Spleen (tissue), 11 donors: Measurements from ENCODE around the gene ZDHHC7. TPM values are rescaled to one million over a fixed set of nuclear protein-coding genes. Genes with fewer than 3 reads are reported as not detected.
"Not testable (repeated sequence)": the region's sequence is repeated elsewhere in the genome, so short reads cannot be mapped to it uniquely, and the experiment has no call there.

Source experiments
- DNase-seq: peaks from one replicate; pipeline ENCODE4 v3.0.0-alpha.2; 2020
- H3K27ac ChIP-seq, 8 donors: fragments of 200-600 bp; sonication (generic) in 7 of 8; 1 replicate in 4 of 8; 2 replicates in 4 of 8; pipeline versions ENCODE4 v1.5.0 to v1.8.0; 2016 to 2021; ENCODE audit warnings: inconsistent platforms in 4 of 8, mild to moderate bottlenecking in 4 of 8, moderate library complexity in 1 of 8
- H3K27me3 ChIP-seq, 7 donors: fragments of 200-600 bp; sonication (generic) in 6 of 7; replicated peaks in 1 of 7; 1 replicate in 4 of 7; 2 replicates in 3 of 7; pipeline versions ENCODE4 v1.5.0 to v1.8.0; 2016 to 2021; ENCODE audit warnings: inconsistent platforms in 3 of 7, mild to moderate bottlenecking in 1 of 7
- H3K36me3 ChIP-seq, 6 donors: fragments of 200-600 bp; sonication (generic) in 5 of 6; 1 replicate in 4 of 6; 2 replicates in 2 of 6; pipeline versions ENCODE4 v1.5.0 to v1.8.0; 2016 to 2021; ENCODE audit warnings: inconsistent platforms in 2 of 6
- H3K4me1 ChIP-seq, 6 donors: fragments of 200-600 bp; sonication (generic) in 5 of 6; 1 replicate in 3 of 6; 2 replicates in 3 of 6; pipeline versions ENCODE4 v1.5.0 to v1.8.0; 2016 to 2021; ENCODE audit warnings: inconsistent platforms in 3 of 6
- H3K4me3 ChIP-seq, 8 donors: fragments of 200-600 bp; sonication (generic) in 7 of 8; 1 replicate in 4 of 8; 2 replicates in 4 of 8; pipeline versions ENCODE4 v1.5.0 to v1.8.0; 2016 to 2021; ENCODE audit warnings: inconsistent platforms in 4 of 8, mild to moderate bottlenecking in 4 of 8, moderate library complexity in 2 of 8
- H3K9me3 ChIP-seq, 8 donors: fragments of 200-600 bp; sonication (generic) in 7 of 8; 1 replicate in 4 of 8; 2 replicates in 4 of 8; pipeline versions ENCODE4 v1.5.0 to v1.8.0; 2016 to 2021; ENCODE audit warnings: inconsistent platforms in 4 of 8
- CTCF ChIP-seq, 11 experiments: fragments of 200-600 bp in 7 of 11; fragments of 450-650 bp in 4 of 11; sonication (generic) in 4 of 11; IDR thresholded peaks in 8 of 11; conservative IDR thresholded peaks in 3 of 11; 1 replicate in 7 of 11; 2 replicates in 4 of 11; pipeline versions ENCODE4 v1.4.0 to v1.8.0; 2016 to 2021; ENCODE audit warnings: antibody characterized with exemption in 11 of 11, inconsistent platforms in 4 of 11, mild to moderate bottlenecking in 1 of 11
- POLR2A ChIP-seq, 3 donors: fragments of 450-650 bp; IDR thresholded peaks; one replicate each; pipeline ENCODE4 v1.5.1; 2017; ENCODE audit warnings: antibody characterized with exemption in 3 of 3, mild to moderate bottlenecking in 1 of 3
- POLR2AphosphoS5 ChIP-seq, 3 donors: sonication (generic); formaldehyde crosslinking; IDR thresholded peaks; one replicate each; pipeline ENCODE4 v1.5.1; 2017; ENCODE audit warnings: antibody characterized with exemption in 3 of 3
- WGBS, 5 donors: extraction: QIAGEN DNeasy Blood & Tissue Kit in 3 of 5; methylation state at CpG; one replicate each; pipeline versions ENCODE4 v1.1.5 to v1.1.7; 2013 to 2018; 5-methylcytosine and 5-hydroxymethylcytosine counted together
- intact Hi-C: fragments of 100-400 bp; cut with DNase I; formaldehyde crosslinking; loops from one replicate; pipeline ENCODE4 v1.15.0; 2023; ENCODE audit warnings: low total_unique reads
- polyA plus RNA-seq, 3 donors: library from polyadenylated mRNA; stranded (reverse); fragments of 200-250 nt; gene quantifications; one replicate each; pipeline ENCODE4 v1.2.1, GENCODE V29; 2013
- total RNA-seq, 7 donors: library from RNA; depleted of rRNA in 3 of 7; stranded (reverse); fragments of >200 nt in 3 of 7; fragmentation: NEBNext Ultra II Directional in 4 of 7; extraction: Animal tissue kit (Norgen Biotek cat#: 25700) in 4 of 7; gene quantifications; one replicate each; pipeline versions ENCODE4 v1.1.0 to v1.2.1, GENCODE V29; 2016 to 2021
- donor health status: healthy with polysubstance abuse.
- donor health status: DM: no; HTN: no; CAD: no; lungs with moderate emphysema.
- donor health status: DM: no; HTN: no; CAD: no.
- donor health status: Bipolar disorder and iron deficiency.
- donor health status: healthy.
- donor health status: DM: no; HTN: no; CAD: no.
- donor health status: DM: yes; HTN: yes; CAD: no.

ZDHHC7 gene
- total and polyA plus RNA-seq, 10 donors = 10.3 to 87.1 (median 49.4) TPM

- intact Hi-C loops = no loop called here
- no peaks in the 10 kb centered on the region for H3K27me3 ChIP-seq
- peaks cover 0 to 74% (median under 1%) of the 10 kb centered on the region in 6 donors for H3K36me3 ChIP-seq
- H3K4me3 ChIP-seq = no peak overlapping the region
- peaks cover 0 to 42% (median 2%) of the 10 kb centered on the region in 6 donors for H3K4me1 ChIP-seq
- peak overlapping the region in 1 of 8 donors; percentile 46 for H3K27ac ChIP-seq
- DNase-seq = no peak
- no peaks in the 10 kb centered on the region for H3K9me3 ChIP-seq
- no peak for TF ChIP-seq POLR2AphosphoS5 (IDR thresholded peaks at IDR 0.05)
- no peak for TF ChIP-seq POLR2A (IDR thresholded peaks at IDR 0.05)
- no peak for TF ChIP-seq CTCF (IDR thresholded peaks at IDR 0.05 in 8 of 11, conservative IDR thresholded peaks at IDR 0.05 in 3 of 11)
- WGBS, 5 donors = 86 to 95% (median 93%) methylated on average over 7 of the region's 7 CpGs
These were observed 25.7 kb upstream of the ZDHHC7 start for GRCh38 chr16:85037050-85037410.

GRCh38 chr16:85036236-85037049, 25.1 kb upstream of the ZDHHC7 start:
- intact Hi-C loops = no loop called here
- Histone ChIP-seq H3K4me3 (no peak overlapping the region), H3K27me3 (no peaks in the 10 kb centered on the region), H3K36me3 (peaks cover 0 to 77% (median 3%) of the 10 kb centered on the region in 6 donors), H3K27ac (peak overlapping the region in 1 of 8 donors; percentile 46), H3K4me1 (peaks cover 0 to 43% (median 2%) of the 10 kb centered on the region in 6 donors), H3K9me3 (no peaks in the 10 kb centered on the region)
- no peak for DNase-seq
- 62 to 85% (median 71%) methylated on average over 15 of the region's 15 CpGs for WGBS, 5 donors
- TF ChIP-seq POLR2A (IDR thresholded peaks at IDR 0.05) (no peak), POLR2AphosphoS5 (IDR thresholded peaks at IDR 0.05) (no peak), CTCF (IDR thresholded peaks at IDR 0.05 in 8 of 11, conservative IDR thresholded peaks at IDR 0.05 in 3 of 11) (no peak)

GRCh38 chr16:85034591-85035433, 23.5 kb upstream of the ZDHHC7 start:
- intact Hi-C loops = no loop called here
- H3K27ac ChIP-seq = no peak overlapping the region
- DNase-seq = no peak
- peaks cover 0 to 48% (median 6%) of the 10 kb centered on the region in 6 donors for H3K4me1 ChIP-seq
- peaks cover 0 to 66% (median 4%) of the 10 kb centered on the region in 6 donors for H3K36me3 ChIP-seq
- H3K4me3 ChIP-seq = no peak overlapping the region
- no peaks in the 10 kb centered on the region for H3K27me3 ChIP-seq
- no peaks in the 10 kb centered on the region for H3K9me3 ChIP-seq
- TF ChIP-seq POLR2A (IDR thresholded peaks at IDR 0.05) (no peak), POLR2AphosphoS5 (IDR thresholded peaks at IDR 0.05) (no peak), CTCF (IDR thresholded peaks at IDR 0.05 in 8 of 11, conservative IDR thresholded peaks at IDR 0.05 in 3 of 11) (no peak)
- WGBS, 5 donors = 86 to 90% (median 86%) methylated on average over 18 of the region's 18 CpGs

DNA sequence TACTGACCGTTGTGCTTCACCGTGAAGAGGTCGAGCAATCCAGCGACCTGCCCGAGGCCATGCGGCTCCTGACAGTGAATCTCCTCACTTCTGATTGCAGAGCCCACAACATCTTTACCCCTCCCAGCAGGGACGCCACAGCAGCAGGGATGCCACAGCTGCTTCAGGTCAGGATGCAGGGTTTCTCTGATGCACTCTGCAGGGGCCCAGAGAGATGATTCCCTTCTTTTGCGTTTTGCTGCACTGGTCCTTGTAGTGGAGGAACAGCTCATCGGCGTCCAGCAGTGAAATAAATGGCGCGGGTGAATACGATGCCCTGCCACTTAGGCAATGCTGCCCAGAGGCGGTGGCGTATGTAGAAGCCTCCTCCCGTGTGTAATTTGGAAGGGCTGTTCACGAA, 21.8 kb upstream of the ZDHHC7 start:
- Histone ChIP-seq H3K27ac (no peak overlapping the region), H3K4me3 (no peak overlapping the region), H3K9me3 (no peaks in the 10 kb centered on the region), H3K27me3 (no peaks in the 10 kb centered on the region), H3K36me3 (peaks cover 0 to 57% (median 4%) of the 10 kb centered on the region in 6 donors), H3K4me1 (peaks cover 14 to 65% (median 22%) of the 10 kb centered on the region in 6 donors)
- no peak for TF ChIP-seq POLR2AphosphoS5 (IDR thresholded peaks at IDR 0.05)
- TF ChIP-seq CTCF (IDR thresholded peaks at IDR 0.05 in 8 of 11, conservative IDR thresholded peaks at IDR 0.05 in 3 of 11) = no peak
- no peak for TF ChIP-seq POLR2A (IDR thresholded peaks at IDR 0.05)
- intact Hi-C loops = no loop called here
- 90 to 95% (median 94%) methylated on average over 12 to 17 of the region's 17 CpGs for WGBS, 5 donors
- no peak for DNase-seq

DNA sequence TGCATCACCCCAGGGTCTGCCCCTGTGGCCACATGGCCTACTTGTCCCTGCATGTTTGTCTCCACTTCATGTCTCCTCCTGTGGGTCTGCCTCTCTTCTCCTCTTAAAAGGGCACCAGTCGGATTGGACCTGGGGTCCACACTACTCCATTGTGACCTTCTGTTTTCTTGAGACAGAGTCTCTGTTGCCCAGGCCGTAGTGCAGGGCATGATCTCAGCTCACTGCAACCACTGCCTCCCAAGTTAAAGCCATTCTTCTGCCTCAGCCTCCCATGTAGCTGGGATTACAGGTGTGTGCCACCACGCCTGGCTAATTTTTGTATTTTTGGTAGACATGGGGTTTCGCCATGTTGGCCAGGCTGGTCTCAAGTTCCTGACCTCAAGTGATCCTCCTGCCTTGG, 20.9 kb upstream of the ZDHHC7 start:
- peaks cover 14 to 71% (median 25%) of the 10 kb centered on the region in 6 donors for H3K4me1 ChIP-seq
- H3K4me3 ChIP-seq = not testable (repeated sequence)
- 90 to 100% (median 98%) methylated on average over 4 of the region's 4 CpGs for WGBS, 5 donors

More for the DNA sequence above, 20.9 kb upstream of the ZDHHC7 start:
- peaks cover 0 to 48% (median 4%) of the 10 kb centered on the region in 6 donors for H3K36me3 ChIP-seq
- H3K9me3 ChIP-seq, H3K27me3 ChIP-seq, DNase-seq, H3K27ac ChIP-seq, intact Hi-C loops: not testable (repeated sequence)
